Activated gamma-delta T cell (primary cell): Measurements from ENCODE around the gene NPIPA1.
"Not testable (repeated sequence)": the region's sequence is repeated elsewhere in the genome, so short reads cannot be mapped to it uniquely, and the experiment has no call there.

Experiments
- DNase-seq: peaks from one replicate; lab custom pipeline; 2025; lab: John Stamatoyannopoulos, UW
- total RNA-seq, 2 donors: gene quantifications; one replicate each; lab custom pipeline; 2026; lab: John Stamatoyannopoulos, UW

The NPIPA1 gene
- total RNA-seq = 10.8 to 15.3 reads per million in 2 donors

GRCh38 chr16:14937143-14937542 lies at the start of gene NPIPA1:
Gene NPIPA1, plus strand, starts transcription at chr16:14937443. Its CDS starts 0 bp downstream, at chr16:14937443.
- not testable (repeated sequence) for DNase-seq

GRCh38 chr16:14892111-14892510 lies 45.1 kb upstream of the NPIPA1 start:
- DNase-seq = not testable (repeated sequence)

GRCh38 chr16:14895382-14895781 lies 41.9 kb upstream of the NPIPA1 start:
- not testable (repeated sequence) for DNase-seq

- not testable (repeated sequence) for DNase-seq
Observed at GRCh38 chr16:14896023-14896422, 41.2 kb upstream of the NPIPA1 start.

- not testable (repeated sequence) for DNase-seq
Observed at GRCh38 chr16:14897006-14897664, 40.1 kb upstream of the NPIPA1 start.

GRCh38 chr16:14898162-14898561 lies 39.1 kb upstream of the NPIPA1 start:
- not testable (repeated sequence) for DNase-seq

- not testable (repeated sequence) for DNase-seq
Observed at GRCh38 chr16:14903191-14903957, 33.9 kb upstream of the NPIPA1 start.

- DNase-seq = not testable (repeated sequence)
Observed at GRCh38 chr16:14909744-14910143, 27.5 kb upstream of the NPIPA1 start.

GRCh38 chr16:14910833-14911629 lies 26.2 kb upstream of the NPIPA1 start:
- not testable (repeated sequence) for DNase-seq

GRCh38 chr16:14911954-14912353 lies 25.3 kb upstream of the NPIPA1 start:
- DNase-seq = not testable (repeated sequence)

GRCh38 chr16:14912588-14912987 lies 24.7 kb upstream of the NPIPA1 start:
- not testable (repeated sequence) for DNase-seq

- not testable (repeated sequence) for DNase-seq
Observed at GRCh38 chr16:14918504-14918903, 18.7 kb upstream of the NPIPA1 start.

GRCh38 chr16:14919837-14920600 lies 17.2 kb upstream of the NPIPA1 start:
- not testable (repeated sequence) for DNase-seq

GRCh38 chr16:14922285-14922684 lies 15.0 kb upstream of the NPIPA1 start:
- not testable (repeated sequence) for DNase-seq

- DNase-seq = not testable (repeated sequence)
Observed at GRCh38 chr16:14922968-14923367, 14.3 kb upstream of the NPIPA1 start.

- DNase-seq = not testable (repeated sequence)
Observed at GRCh38 chr16:14923394-14924088, 13.7 kb upstream of the NPIPA1 start.

- not testable (repeated sequence) for DNase-seq
Observed at GRCh38 chr16:14924359-14924758, 12.9 kb upstream of the NPIPA1 start.

GRCh38 chr16:14924982-14925381 lies 12.3 kb upstream of the NPIPA1 start:
- not testable (repeated sequence) for DNase-seq

GRCh38 chr16:14928064-14928714 lies 9.1 kb upstream of the NPIPA1 start:
- not testable (repeated sequence) for DNase-seq

GRCh38 chr16:14929176-14929575 lies 8.1 kb upstream of the NPIPA1 start:
- not testable (repeated sequence) for DNase-seq
